Measurements from ENCODE around the gene NUAK1.
"Not testable (repeated sequence)": the region's sequence is repeated elsewhere in the genome, so short reads cannot be mapped to it uniquely, and the experiment has no call there.

The NUAK1 gene

GRCh38 chr12:106021516-106021915 is 117.2 kb downstream of the NUAK1 start:
- TF ChIP-seq CTCF (IDR thresholded peaks at IDR 0.05; ENCODE audit: low read depth, low read length): no peak
- no peak for DNase-seq (ENCODE audit: extremely low read depth, low read depth)

DNA sequence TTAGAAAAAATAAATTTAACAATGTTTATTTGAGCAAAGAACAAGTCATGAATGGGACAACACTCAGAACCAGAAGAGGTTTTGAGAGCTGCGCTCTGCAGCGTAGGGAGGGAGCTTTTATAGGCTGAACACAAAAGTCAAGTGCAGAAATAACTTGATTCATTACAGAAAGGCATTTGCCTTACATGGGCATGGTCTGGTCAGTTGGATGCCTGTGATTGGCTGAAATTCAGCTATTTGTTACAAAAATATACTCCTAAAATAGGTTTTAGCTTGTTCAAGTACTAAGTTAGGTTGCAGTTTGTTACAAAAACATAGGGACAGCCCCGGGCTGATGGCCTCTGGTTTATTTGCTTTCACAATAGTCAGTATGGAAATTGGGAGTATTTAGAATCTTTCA is 118.0 kb downstream of the NUAK1 start:
- TF ChIP-seq CTCF (IDR thresholded peaks at IDR 0.05; ENCODE audit: low read depth, low read length): no peak
- no peak for DNase-seq (ENCODE audit: extremely low read depth, low read depth)

- DNase-seq (ENCODE audit: extremely low read depth, low read depth): no peak
These were observed 119.6 kb downstream of the NUAK1 start for GRCh38 chr12:106019144-106019543.

DNA sequence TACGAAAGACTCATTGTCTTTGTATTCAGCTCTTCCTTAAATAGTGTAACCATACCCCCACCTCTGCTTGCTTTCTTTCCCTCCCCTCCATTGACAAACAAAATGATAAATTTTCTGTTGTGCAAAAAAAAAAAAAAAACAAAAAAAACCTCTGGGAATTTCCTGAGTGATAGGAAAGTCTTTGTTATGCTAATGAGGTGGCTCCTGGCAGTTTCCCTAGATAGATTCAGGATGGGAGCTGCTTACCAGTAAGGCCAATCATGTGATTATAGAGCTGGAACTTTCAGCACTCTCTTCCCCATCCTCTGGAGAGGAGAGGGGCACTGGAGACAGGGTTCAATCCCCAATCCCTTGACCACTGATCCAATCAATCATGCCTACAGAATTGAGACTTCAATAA is 120.5 kb downstream of the NUAK1 start:
- no peak for TF ChIP-seq CTCF (IDR thresholded peaks at IDR 0.05; ENCODE audit: low read depth, low read length)
- DNase-seq (ENCODE audit: extremely low read depth, low read depth): no peak

More at GRCh38 chr12:106019144-106019543, 119.6 kb downstream of the NUAK1 start:
- no peak for TF ChIP-seq CTCF (IDR thresholded peaks at IDR 0.05; ENCODE audit: low read depth, low read length)

- not testable (repeated sequence) for DNase-seq (ENCODE audit: extremely low read depth, low read depth)
These were observed 122.0 kb downstream of the NUAK1 start for GRCh38 chr12:106016601-106017278.

DNA sequence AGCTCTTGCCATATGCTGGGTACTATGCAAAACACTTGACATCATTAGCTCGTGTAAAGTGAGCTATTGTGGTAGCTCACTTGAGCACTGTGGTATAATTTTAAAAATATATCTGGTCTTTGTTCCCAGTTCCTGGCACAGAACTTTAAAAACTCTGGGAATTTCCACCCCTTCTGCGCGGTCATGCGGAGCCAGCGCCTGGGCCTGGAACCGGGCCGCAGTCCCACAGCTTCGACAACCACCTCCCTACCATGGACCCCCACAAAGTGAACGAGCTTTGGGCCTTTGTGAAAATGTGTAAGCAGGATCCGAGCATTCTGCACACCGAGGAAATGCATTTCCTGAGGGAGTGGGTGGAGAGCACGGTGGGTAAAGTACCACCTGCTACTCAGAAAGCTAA is 123.1 kb downstream of the NUAK1 start:
- no peak for TF ChIP-seq CTCF (IDR thresholded peaks at IDR 0.05; ENCODE audit: low read depth, low read length)
- no peak for DNase-seq (ENCODE audit: extremely low read depth, low read depth)

DNA sequence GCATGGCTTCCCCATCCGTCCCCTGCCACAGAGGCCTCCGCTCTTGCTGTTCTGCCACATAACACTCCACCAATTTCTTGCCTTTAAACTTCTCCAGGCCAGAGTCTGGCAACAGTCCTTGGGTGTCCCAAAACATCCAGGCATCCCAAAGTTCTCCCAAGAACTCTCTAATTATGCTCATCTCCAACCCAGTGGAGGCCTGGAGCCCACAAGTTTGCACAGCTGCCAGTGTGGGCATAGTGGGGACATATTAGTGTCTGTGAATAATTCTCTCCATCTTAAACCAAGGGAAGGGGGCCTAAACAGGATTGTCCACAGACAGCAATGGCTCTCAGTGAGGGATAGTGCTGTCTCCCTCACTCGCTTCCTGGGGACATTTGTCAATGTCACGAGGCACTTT is 124.8 kb downstream of the NUAK1 start:
- DNase-seq (ENCODE audit: extremely low read depth, low read depth): no peak
- no peak for TF ChIP-seq CTCF (IDR thresholded peaks at IDR 0.05; ENCODE audit: low read depth, low read length)
